IPS-15b (cell line): ENCODE data around the gene TCEA2.

Experiments used
- H3K27me3 ChIP-seq: one replicate; pipeline ENCODE4 v1.6.1; 2013; ENCODE audit warnings: low read length; ENCODE audit not compliant: control insufficient read depth, insufficient read depth
- H3K36me3 ChIP-seq: one replicate; pipeline ENCODE4 v1.6.1; 2013; ENCODE audit warnings: low read length; ENCODE audit not compliant: control insufficient read depth, insufficient read depth
- H3K4me1 ChIP-seq: one replicate; pipeline ENCODE4 v1.6.1; 2013; ENCODE audit warnings: mild to moderate bottlenecking, low read length; ENCODE audit not compliant: control insufficient read depth, insufficient read depth
- H3K4me3 ChIP-seq: one replicate; pipeline ENCODE4 v1.5.1; 2013; ENCODE audit warnings: low read depth, low read length
- H3K9ac ChIP-seq: one replicate; pipeline ENCODE4 v1.6.1; 2013; ENCODE audit warnings: low read depth, mild to moderate bottlenecking, low read length
- H3K9me3 ChIP-seq: one replicate; pipeline ENCODE4 v1.6.1; 2013; ENCODE audit warnings: mild to moderate bottlenecking, low read length; ENCODE audit not compliant: control insufficient read depth, insufficient read depth

The TCEA2 gene

GRCh38 chr20:64052987-64053840 is 9.8 kb upstream of the TCEA2 start:
- Histone ChIP-seq H3K4me3 (no peak overlapping the region), H3K9ac (no peak overlapping the region), H3K9me3 (no peaks in the 10 kb centered on the region), H3K4me1 (peaks cover 6% of the 10 kb centered on the region), H3K36me3 (no peaks in the 10 kb centered on the region), H3K27me3 (peaks cover 21% of the 10 kb centered on the region)

GRCh38 chr20:64053841-64054661 is 8.9 kb upstream of the TCEA2 start:
- Histone ChIP-seq H3K27me3 (peaks cover 16% of the 10 kb centered on the region), H3K4me3 (no peak overlapping the region), H3K9me3 (no peaks in the 10 kb centered on the region), H3K9ac (no peak overlapping the region), H3K4me1 (peaks cover 6% of the 10 kb centered on the region), H3K36me3 (no peaks in the 10 kb centered on the region)

GRCh38 chr20:64055396-64055892 is 7.6 kb upstream of the TCEA2 start:
- Histone ChIP-seq H3K27me3 (peaks cover 9% of the 10 kb centered on the region), H3K9ac (no peak overlapping the region), H3K4me1 (peaks cover 6% of the 10 kb centered on the region), H3K36me3 (no peaks in the 10 kb centered on the region), H3K9me3 (no peaks in the 10 kb centered on the region), H3K4me3 (no peak overlapping the region)

GRCh38 chr20:64055893-64056638 is 6.9 kb upstream of the TCEA2 start:
- H3K27me3 ChIP-seq, result peaks cover 6% of the 10 kb centered on the region
- H3K4me1 ChIP-seq, result peaks cover 6% of the 10 kb centered on the region
- H3K9ac ChIP-seq, result no peak overlapping the region
- no peak overlapping the region for H3K4me3 ChIP-seq
- no peaks in the 10 kb centered on the region for H3K9me3 ChIP-seq
- no peaks in the 10 kb centered on the region for H3K36me3 ChIP-seq

GRCh38 chr20:64056639-64056888 is 6.4 kb upstream of the TCEA2 start:
- Histone ChIP-seq H3K4me3 (no peak overlapping the region), H3K4me1 (peaks cover 6% of the 10 kb centered on the region), H3K9me3 (no peaks in the 10 kb centered on the region), H3K36me3 (no peaks in the 10 kb centered on the region), H3K27me3 (peaks cover 6% of the 10 kb centered on the region), H3K9ac (no peak overlapping the region)

- Histone ChIP-seq H3K27me3 (peaks cover 6% of the 10 kb centered on the region), H3K36me3 (no peaks in the 10 kb centered on the region), H3K9ac (no peak overlapping the region), H3K9me3 (no peaks in the 10 kb centered on the region), H3K4me3 (peak overlapping the region; percentile 32), H3K4me1 (peaks cover 6% of the 10 kb centered on the region)
Observed at GRCh38 chr20:64056889-64057627, 5.9 kb upstream of the TCEA2 start.

- Histone ChIP-seq H3K36me3 (no peaks in the 10 kb centered on the region), H3K4me3 (peak overlapping the region; percentile 32), H3K4me1 (peaks cover 6% of the 10 kb centered on the region), H3K9me3 (no peaks in the 10 kb centered on the region), H3K27me3 (peaks cover 2% of the 10 kb centered on the region), H3K9ac (no peak overlapping the region)
Observed at GRCh38 chr20:64057628-64058498, 5.1 kb upstream of the TCEA2 start.

GRCh38 chr20:64058536-64058935 is 4.5 kb upstream of the TCEA2 start:
- peaks cover 6% of the 10 kb centered on the region for H3K4me1 ChIP-seq
- H3K9ac ChIP-seq, result no peak overlapping the region
- H3K36me3 ChIP-seq, result no peaks in the 10 kb centered on the region
- H3K4me3 ChIP-seq, result no peak overlapping the region
- H3K27me3 ChIP-seq, result peaks cover 2% of the 10 kb centered on the region
- H3K9me3 ChIP-seq, result no peaks in the 10 kb centered on the region

GRCh38 chr20:64062276-64062595 is 762 bp upstream of the TCEA2 start:
- H3K9ac ChIP-seq, result peak overlapping the region; percentile 76
- no peaks in the 10 kb centered on the region for H3K27me3 ChIP-seq
- peak overlapping the region; percentile 75 for H3K4me3 ChIP-seq
- H3K36me3 ChIP-seq, result no peaks in the 10 kb centered on the region
- H3K4me1 ChIP-seq, result peaks cover 2% of the 10 kb centered on the region
- H3K9me3 ChIP-seq, result no peaks in the 10 kb centered on the region

GRCh38 chr20:64063389-64064144 is 569 bp downstream of the TCEA2 start:
- H3K27me3 ChIP-seq, result no peaks in the 10 kb centered on the region
- H3K4me1 ChIP-seq, result peaks cover 2% of the 10 kb centered on the region
- no peak overlapping the region for H3K9ac ChIP-seq
- peaks cover 3% of the 10 kb centered on the region for H3K36me3 ChIP-seq
- no peaks in the 10 kb centered on the region for H3K9me3 ChIP-seq
- H3K4me3 ChIP-seq, result peak overlapping the region; percentile 75
